ENCODE data around the gene UNC5C. TPM values are rescaled to one million over a fixed set of nuclear protein-coding genes. Genes with fewer than 3 reads are reported as not detected.

The UNC5C gene
- polyA plus RNA-seq, 1 donor (not counting 4 experiments of a cell fraction or from before 2014, with no cell fraction given) = not detected

DNA sequence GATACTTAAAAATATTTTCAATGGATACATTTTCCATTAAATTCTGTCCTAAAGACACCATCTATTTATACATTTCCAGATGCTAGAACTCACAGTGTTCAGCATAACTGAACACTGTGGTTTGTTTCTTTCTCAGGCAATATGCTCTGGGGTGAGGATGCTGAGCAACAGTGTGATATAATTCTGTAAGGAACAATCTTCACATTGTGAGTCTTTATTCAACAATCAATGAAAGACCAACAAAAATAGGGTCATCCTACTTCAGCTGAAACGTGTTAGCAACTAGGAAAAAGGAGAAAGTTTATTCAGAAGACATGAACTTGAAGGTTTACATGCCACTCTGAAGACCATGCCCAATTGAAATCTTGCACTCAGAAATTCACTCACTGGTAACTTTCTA lies 284.8 kb downstream of the UNC5C start:
- H4K20me1 ChIP-seq (ENCODE audit: control insufficient read depth, extremely low read depth, insufficient read depth, low read length) = no peaks in the 10 kb centered on the region
- no peak overlapping the region for H3K4me3 ChIP-seq (ENCODE audit: control insufficient read depth in 2 of 3, extremely low read depth in 1 of 3, insufficient read depth in 2 of 3, low read depth in 1 of 3, low read length in 3 of 3)
- H3K36me3 ChIP-seq (ENCODE audit: control insufficient read depth in 2 of 2, extremely low read depth in 1 of 2, insufficient read depth in 2 of 2, low read length in 2 of 2) = no peaks in the 10 kb centered on the region
- H3K9me1 ChIP-seq (ENCODE audit: control insufficient read depth, extremely low read depth, insufficient read depth, low read length) = no peaks in the 10 kb centered on the region
- H3K9ac ChIP-seq (ENCODE audit: control insufficient read depth, extremely low read depth, insufficient read depth, low read length) = no peak overlapping the region
- no peaks in the 10 kb centered on the region for H3K79me2 ChIP-seq (ENCODE audit: control insufficient read depth, insufficient read depth, low read length)
- H3K27me3 ChIP-seq (ENCODE audit: control insufficient read depth, extremely low read depth, insufficient read depth, low read length) = no peaks in the 10 kb centered on the region
- dilution Hi-C loops (cut with MboI; ENCODE audit: extremely low pct_ligation_motif_present, low sequenced_read_pairs) = no loop called here
- H3K4me2 ChIP-seq (ENCODE audit: control insufficient read depth, extremely low read depth, insufficient read depth, low read depth, low read length) = no peak overlapping the region
- H2AFZ ChIP-seq (ENCODE audit: control insufficient read depth, low read length) = no peak overlapping the region
- TF ChIP-seq EZH2 (IDR thresholded peaks at IDR 0.05; ENCODE audit: low read length) = no peak
- H3K9me3 ChIP-seq (ENCODE audit: control insufficient read depth, low read depth, low read length) = no peaks in the 10 kb centered on the region
- FAIRE-seq (no peak), DNase-seq (ENCODE audit: low read depth, low spot score) (no peak)
- H3K27ac ChIP-seq (ENCODE audit: control insufficient read depth, insufficient read depth, low read length) = no peak overlapping the region
- H3K4me1 ChIP-seq (ENCODE audit: control insufficient read depth, extremely low read depth, insufficient read depth, low read length) = no peaks in the 10 kb centered on the region

DNA sequence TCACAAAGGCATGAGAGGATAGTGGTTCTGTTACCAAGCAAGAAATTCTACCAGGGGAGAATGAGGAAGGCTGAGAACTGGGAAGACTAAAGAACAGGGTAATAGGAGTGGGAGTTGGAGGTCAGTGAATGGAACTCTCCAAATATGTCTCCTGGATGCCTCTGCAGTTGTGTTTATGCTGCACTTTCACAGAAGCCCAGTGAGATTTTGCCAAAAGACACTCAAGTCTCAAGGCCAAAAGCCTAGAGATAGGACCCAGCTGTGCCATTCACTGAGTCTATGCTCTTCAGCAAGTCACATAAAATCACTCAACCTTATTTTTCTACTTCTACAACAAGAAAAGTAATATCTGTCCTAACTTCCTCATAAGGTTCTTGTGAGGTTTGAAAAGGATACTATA lies 285.4 kb downstream of the UNC5C start:
- Histone ChIP-seq H3K36me3 (ENCODE audit: control insufficient read depth in 2 of 2, extremely low read depth in 1 of 2, insufficient read depth in 2 of 2, low read length in 2 of 2) (no peaks in the 10 kb centered on the region), H3K9ac (ENCODE audit: control insufficient read depth, extremely low read depth, insufficient read depth, low read length) (no peak overlapping the region), H3K27me3 (ENCODE audit: control insufficient read depth, extremely low read depth, insufficient read depth, low read length) (no peaks in the 10 kb centered on the region), H3K79me2 (ENCODE audit: control insufficient read depth, insufficient read depth, low read length) (no peaks in the 10 kb centered on the region), H3K4me1 (ENCODE audit: control insufficient read depth, extremely low read depth, insufficient read depth, low read length) (no peaks in the 10 kb centered on the region), H3K9me1 (ENCODE audit: control insufficient read depth, extremely low read depth, insufficient read depth, low read length) (no peaks in the 10 kb centered on the region), H3K4me2 (ENCODE audit: control insufficient read depth, extremely low read depth, insufficient read depth, low read depth, low read length) (no peak overlapping the region), H3K27ac (ENCODE audit: control insufficient read depth, insufficient read depth, low read length) (no peak overlapping the region), H3K4me3 (ENCODE audit: control insufficient read depth in 2 of 3, extremely low read depth in 1 of 3, insufficient read depth in 2 of 3, low read depth in 1 of 3, low read length in 3 of 3) (no peak overlapping the region), H2AFZ (ENCODE audit: control insufficient read depth, low read length) (no peak overlapping the region), H3K9me3 (ENCODE audit: control insufficient read depth, low read depth, low read length) (no peaks in the 10 kb centered on the region), H4K20me1 (ENCODE audit: control insufficient read depth, extremely low read depth, insufficient read depth, low read length) (no peaks in the 10 kb centered on the region)
- FAIRE-seq (no peak), DNase-seq (ENCODE audit: low read depth, low spot score) (no peak)
- dilution Hi-C loops (cut with MboI; ENCODE audit: extremely low pct_ligation_motif_present, low sequenced_read_pairs) = no loop called here
- TF ChIP-seq, protein P1, sequence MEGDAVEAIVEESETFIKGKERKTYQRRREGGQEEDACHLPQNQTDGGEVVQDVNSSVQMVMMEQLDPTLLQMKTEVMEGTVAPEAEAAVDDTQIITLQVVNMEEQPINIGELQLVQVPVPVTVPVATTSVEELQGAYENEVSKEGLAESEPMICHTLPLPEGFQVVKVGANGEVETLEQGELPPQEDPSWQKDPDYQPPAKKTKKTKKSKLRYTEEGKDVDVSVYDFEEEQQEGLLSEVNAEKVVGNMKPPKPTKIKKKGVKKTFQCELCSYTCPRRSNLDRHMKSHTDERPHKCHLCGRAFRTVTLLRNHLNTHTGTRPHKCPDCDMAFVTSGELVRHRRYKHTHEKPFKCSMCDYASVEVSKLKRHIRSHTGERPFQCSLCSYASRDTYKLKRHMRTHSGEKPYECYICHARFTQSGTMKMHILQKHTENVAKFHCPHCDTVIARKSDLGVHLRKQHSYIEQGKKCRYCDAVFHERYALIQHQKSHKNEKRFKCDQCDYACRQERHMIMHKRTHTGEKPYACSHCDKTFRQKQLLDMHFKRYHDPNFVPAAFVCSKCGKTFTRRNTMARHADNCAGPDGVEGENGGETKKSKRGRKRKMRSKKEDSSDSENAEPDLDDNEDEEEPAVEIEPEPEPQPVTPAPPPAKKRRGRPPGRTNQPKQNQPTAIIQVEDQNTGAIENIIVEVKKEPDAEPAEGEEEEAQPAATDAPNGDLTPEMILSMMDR (optimal IDR thresholded peaks at IDR 0.05 in 1 of 3, IDR thresholded peaks at IDR 0.05 in 1 of 3, conservative IDR thresholded peaks at IDR 0.05 in 1 of 3; ENCODE audit: extremely low read depth in 1 of 3, insufficient read depth in 2 of 3, low read length in 3 of 3) = no peak
- no peak for TF ChIP-seq EZH2 (IDR thresholded peaks at IDR 0.05; ENCODE audit: low read length)

DNA sequence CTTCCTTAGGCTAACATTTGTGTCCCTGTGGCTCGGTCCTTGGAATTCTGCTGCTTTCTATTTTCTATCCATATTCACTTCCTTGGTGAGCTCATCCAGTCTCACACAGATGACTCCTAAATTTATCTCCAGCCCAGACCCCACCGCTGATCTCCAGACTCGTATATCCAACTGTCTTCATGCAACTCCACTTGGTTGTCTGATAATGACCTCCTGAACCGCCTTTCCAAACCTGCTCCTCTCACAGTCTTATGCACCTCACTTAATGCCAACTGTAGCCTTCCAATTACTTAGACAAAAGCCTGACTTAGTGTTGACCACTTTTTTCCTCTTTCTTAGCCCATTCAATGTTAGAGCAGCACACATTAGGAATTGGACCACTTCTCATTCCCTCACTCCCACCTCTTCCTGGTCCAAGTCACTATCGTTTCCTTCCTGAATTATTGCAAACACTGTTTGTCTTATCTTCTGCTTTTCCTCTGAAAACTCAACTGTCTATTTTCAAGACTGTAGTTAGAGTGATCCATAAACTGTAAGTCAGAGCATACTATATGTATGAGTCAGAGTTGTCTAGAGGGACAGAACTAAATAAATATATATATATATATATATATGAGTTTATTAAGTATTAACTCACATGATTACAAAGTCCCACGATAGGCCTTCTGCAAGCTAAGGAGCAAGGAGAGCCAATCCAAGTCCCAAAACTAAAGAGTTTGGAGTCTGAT lies 292.5 kb downstream of the UNC5C start:
- Histone ChIP-seq H3K9me3 (ENCODE audit: control insufficient read depth, low read depth, low read length) (no peaks in the 10 kb centered on the region), H3K4me3 (ENCODE audit: control insufficient read depth in 2 of 3, extremely low read depth in 1 of 3, insufficient read depth in 2 of 3, low read depth in 1 of 3, low read length in 3 of 3) (no peak overlapping the region), H3K36me3 (ENCODE audit: control insufficient read depth in 2 of 2, extremely low read depth in 1 of 2, insufficient read depth in 2 of 2, low read length in 2 of 2) (no peaks in the 10 kb centered on the region), H3K27ac (ENCODE audit: control insufficient read depth, insufficient read depth, low read length) (no peak overlapping the region), H3K9ac (ENCODE audit: control insufficient read depth, extremely low read depth, insufficient read depth, low read length) (no peak overlapping the region), H3K79me2 (ENCODE audit: control insufficient read depth, insufficient read depth, low read length) (no peaks in the 10 kb centered on the region), H3K27me3 (ENCODE audit: control insufficient read depth, extremely low read depth, insufficient read depth, low read length) (no peaks in the 10 kb centered on the region), H3K4me1 (ENCODE audit: control insufficient read depth, extremely low read depth, insufficient read depth, low read length) (no peaks in the 10 kb centered on the region), H3K9me1 (ENCODE audit: control insufficient read depth, extremely low read depth, insufficient read depth, low read length) (no peaks in the 10 kb centered on the region), H3K4me2 (ENCODE audit: control insufficient read depth, extremely low read depth, insufficient read depth, low read depth, low read length) (no peak overlapping the region), H4K20me1 (ENCODE audit: control insufficient read depth, extremely low read depth, insufficient read depth, low read length) (no peaks in the 10 kb centered on the region), H2AFZ (ENCODE audit: control insufficient read depth, low read length) (no peak overlapping the region)
- FAIRE-seq (no peak), DNase-seq (ENCODE audit: low read depth, low spot score) (no peak)
- dilution Hi-C loops (cut with MboI; ENCODE audit: extremely low pct_ligation_motif_present, low sequenced_read_pairs) = no loop called here
- TF ChIP-seq, protein P1 (optimal IDR thresholded peaks at IDR 0.05 in 1 of 3, IDR thresholded peaks at IDR 0.05 in 1 of 3, conservative IDR thresholded peaks at IDR 0.05 in 1 of 3; ENCODE audit: extremely low read depth in 1 of 3, insufficient read depth in 2 of 3, low read length in 3 of 3) = no peak
- no peak for TF ChIP-seq EZH2 (IDR thresholded peaks at IDR 0.05; ENCODE audit: low read length)

All from keratinocyte (primary cell).